ENCODE results near the gene SFSWAP.

Gene SFSWAP

DNA sequence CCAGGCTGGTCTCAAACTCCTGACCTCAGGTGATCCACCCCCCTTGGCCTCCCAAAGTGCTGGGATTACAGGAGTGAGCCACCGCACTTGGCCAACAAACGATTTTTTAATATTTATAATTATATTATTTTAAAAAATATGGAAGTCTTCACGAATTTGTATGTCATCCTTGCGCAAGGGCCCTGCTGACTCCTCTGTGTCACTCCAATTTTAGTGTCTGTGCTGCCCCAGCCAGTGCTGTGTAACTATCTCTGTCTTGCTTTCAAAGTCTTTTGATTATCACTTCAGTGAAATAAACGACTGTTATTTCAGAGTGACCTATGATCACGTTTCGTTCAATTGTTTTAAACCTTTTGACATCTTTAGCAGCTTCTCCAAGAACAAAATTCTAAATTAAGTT lies 104.2 kb downstream of the SFSWAP start:
- no peak for DNase-seq (ENCODE audit: low read depth)

DNA sequence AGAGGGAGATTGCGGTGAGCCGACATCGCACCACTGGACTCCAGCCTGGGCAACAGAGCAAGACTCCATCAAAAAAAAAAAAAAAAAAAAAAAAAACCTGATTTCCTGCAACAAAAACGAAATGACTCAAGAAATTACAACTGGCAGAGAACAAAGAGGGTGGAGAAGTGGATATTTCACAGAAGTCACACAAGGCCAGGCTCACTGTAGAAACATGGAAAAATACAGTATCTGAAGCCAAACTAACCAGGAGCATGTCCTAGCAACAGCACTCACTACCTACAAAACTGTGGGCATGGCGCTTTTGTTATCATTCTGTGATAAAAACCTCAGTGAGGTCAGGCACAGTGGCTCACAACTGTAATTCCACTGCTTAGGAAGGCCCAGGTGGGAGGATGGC lies 105.6 kb downstream of the SFSWAP start:
- no peak for DNase-seq (ENCODE audit: low read depth)

DNA sequence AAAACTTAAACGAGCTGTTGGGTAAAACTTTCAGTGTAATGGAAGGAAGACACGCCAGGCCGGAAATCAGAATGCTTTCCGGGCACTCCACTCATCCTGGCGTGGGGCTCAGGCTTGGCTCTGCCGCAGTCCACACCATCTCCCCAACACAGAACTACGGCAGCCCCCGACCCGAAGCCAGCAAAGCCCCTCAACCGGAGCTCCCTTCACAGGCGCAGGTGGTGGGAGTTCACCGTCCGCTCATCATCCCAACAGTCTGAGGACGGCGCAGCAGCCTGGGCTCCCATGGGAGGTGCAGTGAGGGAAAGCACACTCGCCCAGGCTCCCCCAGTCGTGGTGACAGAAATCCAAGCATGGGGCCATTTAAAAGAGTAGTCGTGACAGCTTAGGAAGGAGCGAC lies 106.4 kb downstream of the SFSWAP start:
- no peak for DNase-seq (ENCODE audit: low read depth)

DNA sequence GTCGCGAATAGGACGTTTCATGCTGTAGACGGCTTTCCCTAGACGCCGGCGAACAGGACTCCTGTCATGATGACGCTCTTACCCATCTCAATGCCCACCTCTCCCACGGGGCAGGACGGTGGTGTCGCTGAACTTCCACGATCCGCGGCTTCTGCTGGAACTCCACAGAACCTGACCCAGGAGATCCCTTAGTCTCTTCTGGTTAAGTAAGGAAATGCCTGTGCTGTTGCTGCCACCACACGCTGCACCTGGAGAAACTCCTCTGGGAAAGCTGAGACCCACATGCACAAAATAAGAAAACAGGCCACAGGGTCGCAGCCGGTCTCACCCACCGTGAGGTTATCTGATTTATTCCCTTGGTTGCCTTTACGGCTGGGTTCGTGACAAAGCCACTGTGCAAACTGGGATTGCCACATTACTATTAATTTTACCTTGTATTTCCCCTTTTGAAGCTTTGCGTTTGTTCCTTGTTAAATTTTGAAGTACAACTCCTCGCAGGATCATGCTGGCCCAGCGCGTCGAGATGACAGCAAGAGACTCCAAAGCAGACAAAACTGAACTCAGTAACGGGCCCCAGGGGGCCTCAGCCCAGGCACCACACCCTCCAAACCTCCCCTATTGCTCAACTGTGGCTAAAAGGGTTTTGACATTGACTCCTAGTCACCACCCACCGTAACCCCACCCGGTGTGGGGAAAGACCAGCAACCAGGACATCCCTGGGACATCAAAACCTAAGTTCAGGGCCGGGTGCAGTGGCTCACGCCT lies 108.1 kb downstream of the SFSWAP start:
- no peak for DNase-seq (ENCODE audit: low read depth)

DNA sequence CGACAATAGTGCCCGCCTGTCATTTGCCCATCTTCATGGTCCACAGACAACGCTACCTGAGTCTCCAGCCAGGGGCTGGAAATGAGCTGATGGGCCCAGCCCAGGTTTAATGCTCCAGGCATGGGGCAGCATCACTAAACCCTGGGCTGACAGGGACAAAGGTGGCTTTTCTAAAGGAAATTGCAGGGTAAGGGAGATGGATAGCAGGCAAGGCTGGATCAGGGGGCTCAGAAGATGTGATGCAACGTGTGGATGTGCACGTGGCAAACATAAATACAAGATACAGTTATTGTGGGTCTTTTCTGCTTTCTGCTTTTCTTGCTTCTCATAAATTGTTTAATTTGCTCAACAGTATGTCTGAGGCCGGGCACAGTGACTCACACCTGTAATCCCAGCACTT lies 113.6 kb downstream of the SFSWAP start:
- no peak for DNase-seq (ENCODE audit: low read depth)

DNA sequence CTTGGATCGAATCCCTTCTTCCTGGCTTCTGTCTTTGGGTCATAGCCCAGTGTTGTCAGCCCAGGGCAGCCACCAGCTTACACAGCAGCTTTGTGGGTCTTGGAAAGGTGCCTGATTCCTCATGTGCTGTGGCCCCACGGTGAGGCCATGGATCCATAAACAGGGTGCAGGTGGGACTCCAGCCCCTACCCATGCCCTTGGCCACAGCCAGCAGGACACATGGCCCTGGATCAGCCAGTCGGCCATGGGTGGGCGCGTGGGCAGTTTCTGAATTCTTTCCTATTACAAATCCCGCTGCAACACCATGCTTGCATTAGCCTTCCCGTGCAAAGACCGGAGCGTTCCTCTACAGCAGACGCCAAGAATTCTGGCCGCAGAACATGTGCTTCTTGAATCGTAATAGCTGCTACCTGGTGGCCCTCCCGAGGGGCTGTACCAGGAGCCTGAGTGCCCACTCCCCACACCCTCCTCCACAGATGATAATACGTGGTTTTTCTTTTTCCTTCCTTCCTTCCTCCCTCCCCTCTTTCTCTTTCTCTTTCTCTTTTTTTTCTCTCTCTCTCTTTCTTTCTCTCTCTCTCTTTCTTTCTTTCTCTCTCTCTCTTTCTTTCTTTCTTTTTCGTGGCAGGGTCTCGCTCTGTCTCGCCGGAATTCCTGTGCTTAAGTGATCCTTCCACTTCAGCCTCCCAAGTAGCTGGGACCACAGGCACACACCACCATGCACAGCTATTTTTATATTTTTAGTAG lies 114.4 kb downstream of the SFSWAP start:
- no peak for DNase-seq (ENCODE audit: low read depth)

DNA sequence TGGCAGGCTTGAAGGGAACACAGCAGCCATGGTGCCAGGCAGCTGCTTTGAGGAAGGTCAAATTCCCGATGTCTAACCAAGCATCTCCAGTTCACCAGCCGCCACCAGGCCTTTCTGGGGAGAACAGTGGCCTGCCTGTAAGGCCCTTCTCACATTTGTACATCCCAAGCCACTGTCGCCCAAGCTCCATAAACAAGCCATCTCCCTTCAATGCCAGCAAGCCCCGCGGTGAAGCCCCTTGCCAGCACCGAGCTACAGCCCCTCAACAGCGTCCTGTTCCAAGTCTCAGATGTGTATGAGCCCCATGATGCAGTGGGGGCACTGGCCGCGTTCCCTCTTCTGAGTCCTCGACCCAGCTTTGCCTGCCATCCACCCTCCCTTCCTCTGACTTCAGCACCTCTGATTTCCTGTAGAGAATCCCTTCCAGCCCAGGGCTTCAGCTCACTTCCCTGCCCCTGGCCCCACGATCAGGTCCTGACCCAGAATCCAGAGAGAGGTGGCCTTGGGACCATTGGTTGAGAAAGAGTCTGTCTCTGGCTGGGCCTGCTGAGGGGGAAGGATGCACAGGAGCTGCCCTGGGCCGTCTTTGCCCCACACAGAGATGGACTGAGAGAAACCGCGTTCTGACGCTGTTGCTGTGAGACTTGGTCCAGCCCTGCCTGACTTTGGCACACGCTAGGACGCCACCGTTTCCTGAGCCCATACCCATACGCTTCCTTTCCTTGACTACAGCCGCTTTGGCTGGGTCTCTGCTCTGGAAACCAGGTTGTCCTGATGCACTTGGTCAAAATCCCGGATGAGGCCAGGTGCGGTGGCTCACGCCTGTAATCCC lies 115.4 kb downstream of the SFSWAP start:
- no peak for DNase-seq (ENCODE audit: low read depth)

DNA sequence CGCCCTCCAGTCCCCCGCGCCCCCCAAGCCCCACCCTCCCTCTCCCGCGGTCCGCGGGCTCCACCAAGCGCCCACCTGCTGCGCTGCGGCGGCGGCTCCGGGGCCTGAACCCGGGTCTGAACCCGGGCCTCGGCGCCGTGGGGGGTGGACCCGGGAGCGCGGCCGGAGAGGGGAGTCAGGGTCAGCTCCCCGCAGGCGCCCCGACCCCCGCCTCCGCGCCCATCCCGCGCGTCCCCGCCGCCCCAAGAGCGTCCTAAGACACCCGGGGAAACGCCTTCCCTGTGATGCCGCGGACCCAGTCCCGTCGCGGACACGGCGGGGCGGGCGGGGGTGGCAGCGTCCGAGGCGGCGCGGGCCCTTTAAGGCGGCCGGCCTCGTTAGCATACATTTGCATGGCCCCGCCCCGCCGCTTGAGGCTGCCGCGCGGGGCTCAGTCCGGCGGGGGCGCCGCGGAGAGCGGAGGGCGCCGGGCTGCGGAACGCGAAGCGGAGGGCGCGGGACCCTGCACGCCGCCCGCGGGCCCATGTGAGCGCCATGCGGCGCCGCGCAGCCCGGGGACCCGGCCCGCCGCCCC lies 117.2 kb downstream of the SFSWAP start, which contains the start of gene MMP17:
TSS of gene MMP17 (plus strand) at position 433 of the 574 bp plus-strand sequence. CDS start at position 535, 102 bp downstream.
- DNase-seq (ENCODE audit: low read depth), result no peak

DNA sequence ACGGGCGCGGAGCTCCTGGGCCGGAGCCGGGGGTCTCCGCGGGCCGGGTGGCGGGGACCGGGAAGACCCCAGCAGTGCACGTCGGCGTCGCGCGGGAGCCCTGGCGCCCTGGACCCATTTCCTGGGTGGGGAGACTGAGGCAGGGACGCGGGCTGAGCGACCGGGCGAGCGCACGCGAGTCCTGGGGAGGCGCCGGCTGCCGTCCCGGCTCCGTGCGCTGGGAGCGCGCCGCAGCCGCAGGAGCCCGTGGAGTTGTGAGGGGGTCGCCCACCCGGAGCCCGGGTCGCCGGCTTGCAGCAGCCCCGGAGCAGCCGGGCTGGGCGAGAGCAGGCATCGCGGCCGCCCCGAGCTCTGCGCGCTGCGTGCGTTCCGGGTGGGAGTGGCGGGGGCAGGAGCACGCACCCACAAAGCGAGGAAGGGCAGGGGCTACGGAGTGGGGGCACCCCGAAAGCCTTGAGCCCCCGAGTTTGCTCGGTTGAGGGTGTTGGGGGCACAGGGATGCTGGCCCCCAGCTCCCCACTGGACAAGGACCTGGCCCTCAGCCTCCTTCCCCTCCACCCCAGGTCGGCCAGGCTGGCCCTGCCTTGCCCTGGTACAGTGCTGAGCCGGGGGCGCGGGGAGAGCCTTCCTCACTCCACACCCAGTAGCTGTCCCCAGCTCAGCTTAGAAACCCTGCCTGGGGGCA lies 117.9 kb downstream of the SFSWAP start:
- no peak for DNase-seq (ENCODE audit: low read depth)

DNA sequence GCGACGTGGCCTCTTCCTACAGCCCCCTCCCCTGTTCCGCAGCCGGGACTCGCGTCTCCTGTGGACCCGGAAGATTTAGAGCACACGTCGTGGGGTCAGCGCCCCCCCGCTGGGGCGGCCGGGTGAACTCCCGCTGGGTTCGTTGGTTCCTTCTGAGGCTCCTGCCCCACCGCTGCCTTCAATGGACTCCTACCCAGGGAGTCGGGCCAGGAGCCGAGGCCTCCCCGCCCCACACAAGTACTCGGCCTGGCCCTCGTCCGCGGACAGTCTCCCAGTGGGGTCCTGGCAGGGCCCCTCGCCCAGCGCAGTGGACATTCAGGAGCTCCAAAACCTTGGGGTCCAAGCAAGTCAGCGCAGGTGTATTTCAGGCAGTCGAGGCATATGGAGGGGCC lies 118.5 kb downstream of the SFSWAP start:
- no peak for DNase-seq (ENCODE audit: low read depth)

DNA sequence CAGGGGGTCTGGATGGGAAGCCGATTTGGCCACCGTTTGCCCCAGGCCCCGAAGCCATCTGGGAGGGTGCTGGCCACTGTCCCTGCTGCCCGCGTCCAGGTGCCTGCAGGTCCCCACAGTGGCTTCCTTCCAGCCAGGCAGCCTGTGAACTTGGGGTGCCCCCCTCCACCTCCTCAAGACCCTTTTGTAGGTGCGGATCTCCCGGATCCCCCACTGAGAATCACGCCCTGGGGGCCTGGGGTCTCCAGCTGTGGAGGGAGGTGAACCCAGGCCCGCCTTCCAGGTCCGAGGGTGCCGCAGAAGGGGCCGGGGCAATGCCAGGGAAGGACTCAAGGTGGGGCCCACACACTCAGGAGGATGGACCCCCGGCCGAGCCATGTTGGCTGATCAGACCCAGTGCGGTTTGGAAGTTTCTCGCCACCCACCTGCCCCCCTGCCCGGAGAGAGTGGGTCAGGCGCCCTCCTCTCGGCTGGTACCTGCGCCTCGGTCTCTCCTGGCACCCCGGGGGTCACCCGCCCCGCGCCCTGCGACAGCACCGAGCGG lies 119.0 kb downstream of the SFSWAP start:
- no peak for DNase-seq (ENCODE audit: low read depth)

DNA sequence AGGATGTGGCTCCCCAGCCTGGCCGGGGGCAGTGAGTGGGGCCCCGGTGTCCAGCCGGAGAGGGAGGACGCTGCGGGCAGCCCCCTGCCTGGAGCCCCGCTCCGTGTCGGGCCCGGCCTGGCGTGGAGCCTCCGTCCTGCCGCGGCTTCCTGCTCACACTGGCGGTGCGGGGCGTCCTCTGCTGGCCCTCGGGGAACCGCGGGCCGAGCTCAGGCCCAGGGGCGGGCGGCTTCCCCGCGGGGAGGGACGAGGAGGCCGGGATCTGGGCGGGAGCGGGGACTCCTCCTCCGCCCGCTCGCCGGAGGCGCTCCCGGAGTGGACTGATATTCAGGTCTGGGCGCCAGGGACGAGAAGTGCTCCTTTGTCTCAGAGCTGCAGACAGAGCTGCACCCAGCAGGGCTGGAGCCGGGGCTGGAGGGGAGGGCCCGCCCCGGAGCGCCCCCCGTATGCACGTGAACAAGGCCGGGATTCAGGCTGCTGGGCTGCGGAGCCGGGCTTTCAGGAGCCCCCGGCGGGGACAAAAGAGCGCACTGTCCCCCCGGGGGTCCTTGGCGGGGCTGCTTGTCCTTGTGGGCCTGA lies 119.5 kb downstream of the SFSWAP start:
- DNase-seq (ENCODE audit: low read depth), result peak; percentile 70

DNA sequence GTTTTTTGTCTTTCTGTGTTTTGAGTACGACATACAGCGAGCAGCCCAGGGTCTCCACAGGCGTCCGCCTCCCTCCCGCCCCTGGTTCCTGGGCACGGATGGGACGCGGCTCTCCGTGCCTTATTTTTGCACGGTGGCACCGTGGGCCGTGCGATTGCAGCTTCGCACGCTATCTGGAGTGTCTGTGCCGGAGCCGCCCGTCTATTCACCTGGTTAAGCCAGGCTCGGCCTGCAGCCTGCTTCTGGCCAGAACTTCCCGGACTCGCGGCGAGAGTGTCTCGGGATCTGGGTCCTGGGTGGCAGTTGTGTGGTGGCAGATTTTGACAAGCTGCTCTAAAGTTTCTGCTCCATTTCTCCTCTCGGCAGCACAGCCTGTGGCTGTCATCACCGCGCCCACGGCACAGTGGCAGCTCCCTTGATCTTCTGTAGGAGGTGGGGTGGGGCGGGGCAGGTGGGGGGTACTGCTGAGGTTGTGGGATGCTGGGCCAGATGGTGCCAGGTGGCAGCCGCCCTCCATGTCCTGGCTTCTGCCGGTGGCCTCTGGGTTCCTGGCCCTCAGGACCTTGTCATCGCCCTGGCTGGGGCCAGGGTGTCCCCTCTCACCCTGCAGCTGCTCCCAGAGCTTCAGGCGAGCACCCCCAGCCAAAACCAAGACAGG lies 120.2 kb downstream of the SFSWAP start:
- DNase-seq (ENCODE audit: low read depth), result no peak

DNA sequence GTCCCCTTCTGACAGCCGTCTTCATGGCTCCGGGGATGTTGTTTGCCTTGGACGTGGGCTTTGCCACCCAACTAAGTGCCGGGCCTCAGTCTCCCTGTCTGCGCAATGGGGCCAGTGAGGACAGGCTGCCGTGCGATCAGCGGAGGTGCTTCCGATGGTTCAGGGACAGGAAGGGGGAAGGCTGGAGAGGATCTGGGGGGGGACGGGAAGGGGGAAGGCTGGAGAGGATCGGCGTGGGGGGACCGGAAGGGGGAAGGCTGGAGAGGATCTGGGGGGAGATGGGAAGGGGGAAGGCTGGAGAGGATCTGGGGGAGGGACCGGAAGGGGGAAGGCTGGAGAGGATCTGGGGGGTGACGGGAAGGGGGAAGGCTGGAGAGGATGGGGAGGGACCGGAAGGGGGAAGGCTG lies 120.7 kb downstream of the SFSWAP start:
- DNase-seq (ENCODE audit: low read depth), result peak; percentile 86

DNA sequence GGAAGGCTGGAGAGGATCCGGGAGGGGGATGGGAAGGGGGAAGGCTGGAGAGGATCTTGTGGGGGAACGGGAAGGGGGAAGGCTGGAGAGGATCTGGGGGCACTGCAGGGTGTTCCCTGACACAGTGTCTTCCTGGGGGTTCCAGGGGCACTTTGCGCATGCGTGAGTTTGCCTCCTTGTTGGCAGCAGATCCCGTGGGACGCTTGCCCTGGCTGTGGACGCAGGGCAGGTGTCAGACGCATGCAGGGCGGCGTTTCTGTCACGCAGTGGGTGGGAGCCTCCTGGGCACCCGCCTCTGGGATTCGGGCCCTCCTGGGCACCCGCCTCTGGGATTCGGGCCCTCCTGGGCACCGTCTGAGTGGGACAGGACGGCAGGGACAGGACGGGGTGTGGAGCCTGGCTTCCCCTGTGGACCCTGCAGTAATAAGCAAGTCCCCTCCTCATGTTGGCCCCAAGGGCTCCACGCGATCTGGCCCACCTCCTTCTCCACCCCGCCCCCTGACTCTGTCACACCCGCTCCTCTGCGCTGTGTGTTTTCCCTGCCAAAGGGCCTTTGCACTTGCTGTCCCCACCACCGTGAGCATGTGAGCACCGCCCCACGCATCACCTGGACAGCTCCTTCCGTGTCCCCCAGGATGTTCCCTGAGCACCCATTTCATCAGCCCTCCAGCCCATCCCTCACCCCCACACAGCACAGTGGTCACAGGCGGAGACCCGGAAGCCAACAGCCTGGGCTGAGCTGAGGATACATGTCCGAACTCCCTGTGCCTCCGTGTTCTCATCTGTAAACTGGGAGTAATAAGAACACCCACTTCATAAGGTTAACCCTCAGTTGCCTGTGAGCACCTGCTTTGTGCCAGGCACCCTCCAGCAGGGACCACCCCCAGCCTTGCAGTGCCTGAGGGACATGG lies 121.7 kb downstream of the SFSWAP start:
- peak; percentile 47 for DNase-seq (ENCODE audit: low read depth)

DNA sequence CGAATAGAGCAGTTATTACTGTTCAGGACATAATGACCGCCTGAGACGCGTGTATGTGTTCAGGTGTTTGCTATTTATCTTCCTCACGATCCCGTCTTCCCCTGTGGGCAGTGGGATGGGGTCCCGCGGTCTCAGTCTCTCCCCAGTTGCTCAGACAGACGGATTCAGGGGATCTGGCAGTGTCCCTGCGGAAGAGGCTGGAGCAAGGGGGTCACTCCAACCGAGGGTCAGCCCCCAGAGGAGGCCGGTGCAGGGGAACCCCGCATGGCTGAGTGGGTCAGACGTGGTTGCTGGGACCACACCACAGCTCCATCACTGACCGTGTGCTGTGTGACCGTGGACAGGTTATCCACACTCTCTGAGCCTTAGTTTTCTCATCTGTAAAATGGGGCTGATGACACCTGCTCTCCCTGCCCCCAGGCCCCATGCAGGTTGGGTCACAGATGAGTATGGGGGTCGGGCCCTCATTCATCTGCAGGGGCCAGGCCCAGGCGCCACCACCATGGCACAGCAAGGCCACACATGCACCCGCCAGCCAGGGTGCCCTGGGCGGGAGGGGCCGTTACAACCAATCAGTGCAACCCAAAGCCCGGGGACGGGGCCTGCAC lies 122.5 kb downstream of the SFSWAP start:
- no peak for DNase-seq (ENCODE audit: low read depth)

DNA sequence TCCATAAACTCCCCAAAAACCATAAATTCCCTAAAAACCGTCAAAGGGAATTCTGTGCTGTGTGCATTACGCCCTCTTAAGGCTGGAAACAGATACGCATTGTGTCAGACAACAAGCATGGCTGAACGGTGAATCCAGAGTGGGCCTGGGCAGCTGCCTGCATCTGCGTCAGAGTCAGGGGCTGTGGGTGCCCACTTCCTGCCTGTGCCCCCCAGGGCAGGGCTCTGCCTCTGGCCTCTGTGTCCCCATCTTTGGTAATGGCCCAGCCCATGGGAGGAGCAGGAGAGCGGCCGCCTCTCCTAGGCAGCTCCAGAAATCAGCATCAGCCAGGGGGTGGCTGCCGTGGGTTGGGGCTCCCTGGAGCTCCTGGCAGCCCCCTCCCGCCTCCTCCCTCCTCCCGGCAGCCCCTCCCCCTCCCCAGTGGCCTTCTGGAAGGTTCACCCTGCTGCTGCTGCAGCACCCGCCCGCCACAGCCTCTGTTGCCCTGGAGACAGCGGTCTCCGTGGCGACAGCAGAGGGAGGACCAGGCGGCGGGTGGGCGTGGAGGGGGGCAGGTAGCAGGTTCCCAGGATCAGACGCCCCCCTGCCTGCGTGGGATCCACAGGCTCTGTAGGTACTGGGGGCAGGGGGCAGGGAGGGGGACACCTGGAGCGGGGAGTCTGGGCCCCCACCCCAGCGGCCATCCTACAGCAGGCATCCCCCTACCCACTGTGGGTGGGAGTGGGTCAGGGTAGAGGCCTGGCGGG lies 123.2 kb downstream of the SFSWAP start:
- DNase-seq (ENCODE audit: low read depth), result no peak
